Testis (tissue), 3 donors: ENCODE results near the gene KCNE1. TPM values are rescaled to one million over a fixed set of nuclear protein-coding genes. Genes with fewer than 3 reads are reported as not detected.

Source experiments
- DNase-seq: peaks from one replicate; pipeline ENCODE4 v3.0.0-alpha.2; 2019
- H3K27ac ChIP-seq, 2 donors: fragments of 200-600 bp; sonication (generic); one replicate each; pipeline ENCODE4 v1.5.1; 2019
- H3K27me3 ChIP-seq: fragments of 200-600 bp; sonication (generic); one replicate; pipeline ENCODE4 v1.5.1; 2019
- H3K36me3 ChIP-seq: fragments of 200-600 bp; sonication (generic); one replicate; pipeline ENCODE4 v1.5.1; 2017; ENCODE audit warnings: low read depth; ENCODE audit errors: missing control alignments
- H3K4me1 ChIP-seq: fragments of 200-600 bp; sonication (generic); one replicate; pipeline ENCODE4 v1.5.1; 2019
- H3K4me3 ChIP-seq, 2 donors: fragments of 200-600 bp; sonication (generic); one replicate each; pipeline ENCODE4 v1.5.1; 2017 to 2019
- H3K9me3 ChIP-seq: fragments of 200-600 bp; sonication (generic); one replicate; pipeline ENCODE4 v1.5.1; 2017
- POLR2A ChIP-seq: fragments of 450-650 bp; IDR thresholded peaks from one replicate; pipeline ENCODE4 v1.6.1; 2017; ENCODE audit warnings: antibody characterized with exemption, mild to moderate bottlenecking, moderate library complexity
- WGBS, 2 donors: methylation state at CpG; one replicate each; pipeline ENCODE4 v1.1.5; 2018; 5-methylcytosine and 5-hydroxymethylcytosine counted together
- intact Hi-C: fragments of 100-400 bp; cut with DNase I; formaldehyde crosslinking; loops from one replicate; pipeline ENCODE4 v1.15.1; 2023; ENCODE audit warnings: low total_unique reads
- polyA plus RNA-seq: library from polyadenylated mRNA; stranded (reverse); fragments of 350-450 nt; fragmentation: Illumina TruSeq; extraction: RNeasy Lipid Tissue Mini Kit (QIAGEN cat#74804); gene quantifications from one replicate; pipeline ENCODE4 v1.2.3, GENCODE V29; 2014; ENCODE audit warnings: low read depth, low replicate concordance; ENCODE audit not compliant: insufficient read depth
- total RNA-seq, 2 donors: library from RNA; depleted of rRNA; stranded (reverse); fragments of >200 nt; gene quantifications; one replicate each; pipeline ENCODE4 v1.2.3, GENCODE V29; 2016
- TF ChIP-seq, protein P1 (sequence below), 3 experiments: fragments of 450-650 bp in 2 of 3; fragments of 200-600 bp in 1 of 3; sonication (generic) in 1 of 3; IDR thresholded peaks; one replicate each; pipeline ENCODE4 v1.5.1; 2016 to 2019; ENCODE audit warnings: antibody characterized with exemption in 3 of 3, mild to moderate bottlenecking in 2 of 3, moderate library complexity in 1 of 3

Gene KCNE1
- total and polyA plus RNA-seq, 3 donors from 2014 or later, result 7.3 to 16.7 (median 12.4) TPM

- H3K36me3 ChIP-seq, result no peaks in the 10 kb centered on the region
- H3K27ac ChIP-seq, result no peak overlapping the region
- H3K4me3 ChIP-seq, result no peak overlapping the region
- no peaks in the 10 kb centered on the region for H3K27me3 ChIP-seq
- H3K4me1 ChIP-seq, result no peaks in the 10 kb centered on the region
- WGBS, 2 donors, result 90 to 93% methylated on average over 7 of the region's 7 CpGs
- TF ChIP-seq, protein P1, sequence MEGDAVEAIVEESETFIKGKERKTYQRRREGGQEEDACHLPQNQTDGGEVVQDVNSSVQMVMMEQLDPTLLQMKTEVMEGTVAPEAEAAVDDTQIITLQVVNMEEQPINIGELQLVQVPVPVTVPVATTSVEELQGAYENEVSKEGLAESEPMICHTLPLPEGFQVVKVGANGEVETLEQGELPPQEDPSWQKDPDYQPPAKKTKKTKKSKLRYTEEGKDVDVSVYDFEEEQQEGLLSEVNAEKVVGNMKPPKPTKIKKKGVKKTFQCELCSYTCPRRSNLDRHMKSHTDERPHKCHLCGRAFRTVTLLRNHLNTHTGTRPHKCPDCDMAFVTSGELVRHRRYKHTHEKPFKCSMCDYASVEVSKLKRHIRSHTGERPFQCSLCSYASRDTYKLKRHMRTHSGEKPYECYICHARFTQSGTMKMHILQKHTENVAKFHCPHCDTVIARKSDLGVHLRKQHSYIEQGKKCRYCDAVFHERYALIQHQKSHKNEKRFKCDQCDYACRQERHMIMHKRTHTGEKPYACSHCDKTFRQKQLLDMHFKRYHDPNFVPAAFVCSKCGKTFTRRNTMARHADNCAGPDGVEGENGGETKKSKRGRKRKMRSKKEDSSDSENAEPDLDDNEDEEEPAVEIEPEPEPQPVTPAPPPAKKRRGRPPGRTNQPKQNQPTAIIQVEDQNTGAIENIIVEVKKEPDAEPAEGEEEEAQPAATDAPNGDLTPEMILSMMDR (IDR thresholded peaks at IDR 0.05), result no peak
- TF ChIP-seq POLR2A, result no peak
- H3K9me3 ChIP-seq, result no peaks in the 10 kb centered on the region
- DNase-seq, result no peak
- intact Hi-C loops, result no loop called here
Observed at GRCh38 chr21:34552360-34553098, 40.5 kb upstream of the KCNE1 start.

DNA sequence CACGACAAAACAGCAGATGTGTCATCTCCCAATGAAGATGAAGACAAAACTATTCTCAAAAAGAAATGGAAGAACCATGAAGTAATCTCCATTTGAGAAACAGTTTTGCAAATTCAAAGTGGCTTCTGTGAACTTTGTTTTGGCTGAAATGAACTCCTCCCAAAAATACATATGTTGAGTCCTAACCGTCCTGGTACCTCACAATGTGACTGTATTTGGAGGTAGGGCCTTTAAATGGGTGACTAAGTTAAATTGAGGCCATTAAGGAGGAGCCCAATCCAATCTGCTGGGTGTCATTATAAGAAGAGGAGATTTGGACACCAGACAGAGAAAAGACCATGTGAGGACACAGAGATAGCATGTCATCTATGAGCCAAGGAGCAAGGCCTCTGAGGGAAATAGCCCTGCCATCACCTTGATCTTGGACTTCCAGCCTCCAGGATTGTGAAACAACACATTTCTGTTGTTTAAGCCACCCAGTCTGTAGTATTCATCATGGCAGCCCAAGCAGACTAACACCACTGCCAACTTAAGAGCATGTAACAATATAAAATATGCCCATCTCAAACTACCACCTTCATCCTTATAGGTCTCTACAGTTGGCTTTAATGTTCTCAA is 38.3 kb upstream of the KCNE1 start:
- no peaks in the 10 kb centered on the region for H3K9me3 ChIP-seq
- H3K27ac ChIP-seq, result no peak overlapping the region
- H3K27me3 ChIP-seq, result no peaks in the 10 kb centered on the region
- intact Hi-C loops, result no loop called here
- WGBS, 2 donors, result 81 to 94% methylated on average over 2 of the region's 2 CpGs
- TF ChIP-seq POLR2A, result no peak
- TF ChIP-seq, protein P1 (IDR thresholded peaks at IDR 0.05), result no peak
- H3K4me1 ChIP-seq, result no peaks in the 10 kb centered on the region
- DNase-seq, result no peak
- no peak overlapping the region for H3K4me3 ChIP-seq
- no peaks in the 10 kb centered on the region for H3K36me3 ChIP-seq

GRCh38 chr21:34548781-34549376 is 36.9 kb upstream of the KCNE1 start:
- no peak for DNase-seq
- Histone ChIP-seq H3K27ac (no peak overlapping the region), H3K36me3 (no peaks in the 10 kb centered on the region), H3K4me3 (no peak overlapping the region), H3K9me3 (no peaks in the 10 kb centered on the region), H3K4me1 (no peaks in the 10 kb centered on the region), H3K27me3 (no peaks in the 10 kb centered on the region)
- 93 to 97% methylated on average over 11 of the region's 11 CpGs for WGBS, 2 donors
- intact Hi-C loops, result no loop called here
- no peak for TF ChIP-seq POLR2A
- TF ChIP-seq, protein P1 (IDR thresholded peaks at IDR 0.05), result no peak

GRCh38 chr21:34546542-34546941 is 34.5 kb upstream of the KCNE1 start:
- Histone ChIP-seq H3K4me1 (no peaks in the 10 kb centered on the region), H3K27ac (no peak overlapping the region), H3K27me3 (no peaks in the 10 kb centered on the region), H3K4me3 (no peak overlapping the region), H3K36me3 (no peaks in the 10 kb centered on the region), H3K9me3 (no peaks in the 10 kb centered on the region)
- WGBS, 2 donors, result 89 to 93% methylated on average over 6 of the region's 6 CpGs
- no peak for TF ChIP-seq POLR2A
- TF ChIP-seq, protein P1 (IDR thresholded peaks at IDR 0.05), result no peak
- no peak for DNase-seq
- intact Hi-C loops, result no loop called here
